Measurements from ENCODE around the gene FOXO3.
A peak's percentile ranks its signal among the peaks of the same experiment; 100 is the strongest.

The FOXO3 gene

DNA sequence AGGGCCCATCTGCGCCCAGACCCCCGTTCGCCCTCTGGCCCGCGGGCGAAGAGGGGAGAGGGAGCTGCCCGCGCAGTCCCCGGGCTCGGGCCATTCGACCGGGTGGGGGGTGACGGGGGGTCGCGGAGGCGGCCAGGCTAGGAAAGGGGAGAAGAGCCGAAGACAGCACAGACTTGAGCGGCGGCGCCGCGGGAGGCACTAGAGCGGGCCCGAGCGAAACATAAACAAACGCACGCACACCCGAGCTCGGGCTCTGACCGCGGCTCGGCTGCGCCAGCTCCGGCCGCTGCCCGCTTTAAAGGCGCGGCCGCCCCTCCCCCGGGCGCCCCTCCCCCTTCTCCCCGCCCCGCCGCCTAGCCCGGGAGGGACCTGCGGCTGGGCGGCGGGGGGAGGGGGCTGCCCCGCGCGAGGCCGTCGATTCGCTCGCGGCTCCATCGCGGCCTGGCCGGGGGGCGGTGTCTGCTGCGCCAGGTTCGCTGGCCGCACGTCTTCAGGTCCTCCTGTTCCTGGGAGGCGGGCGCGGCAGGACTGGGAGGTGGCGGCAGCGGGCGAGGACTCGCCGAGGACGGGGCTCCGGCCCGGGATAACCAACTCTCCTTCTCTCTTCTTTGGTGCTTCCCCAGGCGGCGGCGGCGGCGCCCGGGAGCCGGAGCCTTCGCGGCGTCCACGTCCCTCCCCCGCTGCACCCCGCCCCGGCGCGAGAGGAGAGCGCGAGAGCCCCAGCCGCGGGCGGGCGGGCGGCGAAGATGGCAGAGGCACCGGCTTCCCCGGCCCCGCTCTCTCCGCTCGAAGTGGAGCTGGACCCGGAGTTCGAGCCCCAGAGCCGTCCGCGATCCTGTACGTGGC is at the start of gene FOXO3:
TSS of gene FOXO3 (plus strand) at position 455 of the 846 bp plus-strand sequence. CDS start at position 747, 292 bp downstream.
- H3K4me1 Mint-ChIP-seq = peaks cover 51% of the 10 kb centered on the region
- H3K9me3 Mint-ChIP-seq = no peaks in the 10 kb centered on the region
- H3K27me3 Mint-ChIP-seq (ENCODE audit: low read depth, poor library complexity) = peaks cover 7% of the 10 kb centered on the region
- no peaks in the 10 kb centered on the region for H3K36me3 Mint-ChIP-seq (ENCODE audit: low read depth)
- TF ChIP-seq, protein P1, sequence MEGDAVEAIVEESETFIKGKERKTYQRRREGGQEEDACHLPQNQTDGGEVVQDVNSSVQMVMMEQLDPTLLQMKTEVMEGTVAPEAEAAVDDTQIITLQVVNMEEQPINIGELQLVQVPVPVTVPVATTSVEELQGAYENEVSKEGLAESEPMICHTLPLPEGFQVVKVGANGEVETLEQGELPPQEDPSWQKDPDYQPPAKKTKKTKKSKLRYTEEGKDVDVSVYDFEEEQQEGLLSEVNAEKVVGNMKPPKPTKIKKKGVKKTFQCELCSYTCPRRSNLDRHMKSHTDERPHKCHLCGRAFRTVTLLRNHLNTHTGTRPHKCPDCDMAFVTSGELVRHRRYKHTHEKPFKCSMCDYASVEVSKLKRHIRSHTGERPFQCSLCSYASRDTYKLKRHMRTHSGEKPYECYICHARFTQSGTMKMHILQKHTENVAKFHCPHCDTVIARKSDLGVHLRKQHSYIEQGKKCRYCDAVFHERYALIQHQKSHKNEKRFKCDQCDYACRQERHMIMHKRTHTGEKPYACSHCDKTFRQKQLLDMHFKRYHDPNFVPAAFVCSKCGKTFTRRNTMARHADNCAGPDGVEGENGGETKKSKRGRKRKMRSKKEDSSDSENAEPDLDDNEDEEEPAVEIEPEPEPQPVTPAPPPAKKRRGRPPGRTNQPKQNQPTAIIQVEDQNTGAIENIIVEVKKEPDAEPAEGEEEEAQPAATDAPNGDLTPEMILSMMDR (IDR thresholded peaks at IDR 0.05) = no peak
- DNase-seq = peak; percentile 90
- peak within 1 kb of the TSS; percentile 97 for H3K27ac Mint-ChIP-seq
- peak within 1 kb of the TSS; percentile 95 for H3K4me3 Mint-ChIP-seq

DNA sequence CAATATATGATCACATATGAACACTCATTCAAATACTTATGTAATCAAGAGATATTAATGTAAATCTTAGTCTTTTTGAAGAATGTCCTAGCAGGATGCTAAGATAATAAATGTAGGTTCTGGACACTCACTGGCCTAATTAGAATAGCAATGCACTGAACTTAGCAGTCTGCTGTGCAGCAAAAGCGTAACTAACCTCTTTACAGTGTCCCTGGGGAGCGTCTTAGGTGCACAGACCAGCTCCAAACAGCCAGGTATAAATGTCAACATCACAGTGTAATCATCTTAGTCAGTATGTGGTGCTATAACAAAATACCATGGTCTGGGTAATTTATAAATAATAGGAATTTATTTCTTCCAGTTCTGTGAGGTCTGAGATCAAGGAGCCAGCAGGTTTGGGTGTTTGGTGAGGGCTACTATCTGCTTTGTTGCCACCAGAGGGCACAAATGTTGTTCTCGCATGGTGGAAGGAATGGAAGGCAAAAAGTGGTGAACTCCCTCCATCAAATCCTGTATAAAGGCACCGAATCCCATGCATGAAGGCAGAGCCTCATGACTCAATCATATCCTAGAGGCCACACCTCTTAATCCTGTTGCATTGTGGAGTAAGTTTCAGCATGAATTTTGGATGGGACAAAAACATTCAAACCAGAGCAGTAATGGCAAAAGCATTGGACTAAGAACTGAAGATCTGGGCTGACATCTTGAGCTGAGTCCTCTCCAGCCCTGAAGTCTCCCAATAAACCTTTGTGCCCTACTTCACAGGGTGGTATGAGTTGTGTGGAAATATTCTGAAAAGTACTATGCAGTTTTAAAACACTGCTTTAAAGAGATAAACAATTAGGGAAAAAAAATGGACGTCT is 41.8 kb upstream of the FOXO3 start:
- Mint-ChIP-seq H3K27ac (no peak overlapping the region), H3K4me1 (peaks cover 5% of the 10 kb centered on the region), H3K9me3 (peaks cover 13% of the 10 kb centered on the region), H3K36me3 (ENCODE audit: low read depth) (peaks cover 31% of the 10 kb centered on the region), H3K27me3 (ENCODE audit: low read depth, poor library complexity) (peaks cover 2% of the 10 kb centered on the region), H3K4me3 (no peak overlapping the region)
- DNase-seq = no peak
- TF ChIP-seq, protein P1 (IDR thresholded peaks at IDR 0.05) = peak; percentile 44

DNA sequence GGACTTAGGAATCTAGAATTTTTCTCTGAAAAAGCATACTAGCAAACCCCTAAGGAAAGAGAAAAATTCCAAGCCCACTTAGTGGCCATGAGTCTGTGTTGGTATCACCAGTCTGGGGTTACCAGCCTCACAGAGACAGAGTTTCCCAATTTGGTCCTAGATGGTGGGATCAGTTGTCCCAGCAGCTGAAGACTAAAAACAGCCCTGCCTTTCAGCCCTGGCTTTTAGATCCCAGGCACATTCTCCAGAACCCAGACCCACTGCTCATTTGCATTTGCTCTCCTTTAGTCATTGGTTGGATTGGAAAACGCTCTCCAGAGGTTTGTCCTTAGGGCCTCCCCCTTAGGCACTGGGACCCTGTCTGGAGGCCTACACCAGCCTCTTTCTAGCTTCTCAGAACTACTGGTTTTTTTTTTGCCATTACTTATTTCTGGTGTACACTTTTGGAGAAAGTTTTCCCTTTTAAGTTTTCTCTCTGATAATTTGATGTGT is 39.1 kb upstream of the FOXO3 start:
- Mint-ChIP-seq H3K4me3 (no peak overlapping the region), H3K9me3 (no peaks in the 10 kb centered on the region), H3K27me3 (ENCODE audit: low read depth, poor library complexity) (no peaks in the 10 kb centered on the region), H3K36me3 (ENCODE audit: low read depth) (peaks cover 18% of the 10 kb centered on the region), H3K4me1 (peaks cover 10% of the 10 kb centered on the region), H3K27ac (no peak overlapping the region)
- DNase-seq = no peak
- TF ChIP-seq, protein P1 (IDR thresholded peaks at IDR 0.05) = no peak

DNA sequence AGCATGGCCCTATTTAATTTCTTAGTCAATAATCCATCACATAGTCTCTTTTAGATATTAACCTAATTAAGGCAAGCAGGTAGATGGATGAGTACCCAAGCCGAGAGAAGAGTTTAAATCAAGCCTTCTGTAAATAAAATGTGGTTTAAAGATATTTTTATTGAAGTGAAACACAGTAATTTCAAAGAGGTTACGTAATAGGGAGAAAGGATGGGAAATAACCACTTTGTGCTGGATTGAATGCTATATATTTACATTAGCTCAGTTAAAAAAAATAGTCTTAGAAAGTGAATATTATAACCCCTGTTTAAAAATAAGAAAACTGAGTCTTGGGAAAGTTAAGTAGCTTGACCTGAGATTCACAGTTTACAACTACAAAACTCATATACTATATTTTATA is 37.0 kb upstream of the FOXO3 start:
- TF ChIP-seq, protein P1 (IDR thresholded peaks at IDR 0.05) = no peak
- Mint-ChIP-seq H3K27me3 (ENCODE audit: low read depth, poor library complexity) (no peaks in the 10 kb centered on the region), H3K4me3 (no peak overlapping the region), H3K4me1 (peaks cover 10% of the 10 kb centered on the region), H3K9me3 (no peaks in the 10 kb centered on the region), H3K27ac (no peak overlapping the region), H3K36me3 (ENCODE audit: low read depth) (peaks cover 18% of the 10 kb centered on the region)
- DNase-seq = no peak

DNA sequence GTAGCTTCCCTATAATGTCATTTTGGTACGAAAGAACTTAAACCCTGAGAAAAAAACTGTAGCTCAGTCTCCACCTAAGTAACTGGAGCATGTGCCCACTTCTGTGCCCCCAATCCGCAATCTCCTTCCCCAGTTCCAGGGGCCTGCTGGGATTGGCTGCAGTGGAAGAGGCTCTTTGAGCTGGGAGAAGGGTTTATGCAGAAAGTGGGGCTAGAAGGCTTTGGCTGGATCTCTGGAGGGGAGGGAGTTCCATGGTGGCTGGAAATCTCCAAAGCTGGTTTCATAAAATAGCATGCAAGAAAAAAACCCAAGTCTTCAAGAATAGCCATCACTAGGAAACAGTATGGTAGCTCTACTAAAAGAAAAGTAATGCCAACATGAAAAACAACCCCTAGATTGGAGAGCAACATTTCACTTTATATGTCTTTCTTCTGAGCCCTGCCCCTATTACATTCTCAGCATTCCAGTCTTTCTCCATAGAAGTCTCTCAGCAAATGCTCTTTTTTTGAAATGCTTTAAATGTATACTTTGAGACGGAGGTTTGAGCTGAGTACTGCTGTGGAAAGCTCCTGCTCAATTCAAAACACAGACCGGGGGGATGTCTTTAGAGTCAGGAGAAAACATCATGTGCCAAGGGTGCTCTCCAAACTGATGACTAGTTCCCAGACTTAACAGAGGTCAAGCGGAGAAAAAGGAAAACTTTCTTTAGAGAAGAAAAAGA is 36.0 kb upstream of the FOXO3 start:
- peaks cover 4% of the 10 kb centered on the region for H3K27me3 Mint-ChIP-seq (ENCODE audit: low read depth, poor library complexity)
- no peaks in the 10 kb centered on the region for H3K9me3 Mint-ChIP-seq
- H3K4me3 Mint-ChIP-seq = no peak overlapping the region
- H3K4me1 Mint-ChIP-seq = peaks cover 10% of the 10 kb centered on the region
- no peak for DNase-seq
- H3K27ac Mint-ChIP-seq = no peak overlapping the region
- peaks cover 11% of the 10 kb centered on the region for H3K36me3 Mint-ChIP-seq (ENCODE audit: low read depth)
- TF ChIP-seq, protein P1 (IDR thresholded peaks at IDR 0.05) = no peak

All from nephron progenitor cell (in vitro differentiated cells).